H1 (cell line): Measurements from ENCODE around the gene TRAF3.
"Not testable (repeated sequence)": the region's sequence is repeated elsewhere in the genome, so short reads cannot be mapped to it uniquely, and the experiment has no call there.

ENCODE experiments used
- CHD1 ChIP-seq: IDR thresholded peaks from 2 replicates; pipeline ENCODE4 v1.6.1; 2012; ENCODE audit warnings: low read depth, low read length, improper control_type of control experiment
- CREB1 ChIP-seq: IDR thresholded peaks from 2 replicates; pipeline ENCODE4 v1.6.1; 2012; ENCODE audit warnings: inconsistent platforms
- EZH2 ChIP-seq: fragments of 200-600 bp; sonication (generic); IDR thresholded peaks from 2 replicates; pipeline ENCODE4 v1.7.1; 2012; ENCODE audit warnings: low read depth, mild to moderate bottlenecking, moderate library complexity, low read length, inconsistent platforms; ENCODE audit not compliant: severe bottlenecking
- FOSL1 ChIP-seq: IDR thresholded peaks from 2 replicates; pipeline ENCODE4 v1.6.1; 2011; ENCODE audit warnings: mild to moderate bottlenecking, low read depth, low read length, moderate library complexity; ENCODE audit not compliant: insufficient read depth
- JUN ChIP-seq: IDR thresholded peaks from 2 replicates; pipeline ENCODE4 v1.6.1; 2011; ENCODE audit warnings: low read depth, mild to moderate bottlenecking, improper control_type of control experiment, low read length
- POLR2A ChIP-seq, 2 experiments: IDR thresholded peaks; 1 replicate in 1 of 2; 2 replicates in 1 of 2; pipeline ENCODE4 v1.6.1; 2011; ENCODE audit warnings: low read depth in 2 of 2, low read length in 2 of 2, mild to moderate bottlenecking in 2 of 2; ENCODE audit errors: control extremely low read depth in 1 of 2
- POLR2AphosphoS5 ChIP-seq: IDR thresholded peaks from 2 replicates; pipeline ENCODE4 v1.6.1; 2011; ENCODE audit warnings: low read depth, low read length
- RXRA ChIP-seq: IDR thresholded peaks from 2 replicates; pipeline ENCODE4 v1.6.1; 2011; ENCODE audit warnings: low read depth, mild to moderate bottlenecking, low read length, moderate library complexity; ENCODE audit not compliant: insufficient read depth
- SP1 ChIP-seq: IDR thresholded peaks from 2 replicates; pipeline ENCODE4 v1.6.1; 2011; ENCODE audit warnings: low read depth, low read length
- TAF1 ChIP-seq: IDR thresholded peaks from 2 replicates; pipeline ENCODE4 v1.6.1; 2011; ENCODE audit warnings: mild to moderate bottlenecking, low read depth, low read length
- TEAD4 ChIP-seq: IDR thresholded peaks from 2 replicates; pipeline ENCODE4 v1.6.1; 2012; ENCODE audit warnings: low read depth, low read length, inconsistent platforms, mixed read lengths
- YY1 ChIP-seq: IDR thresholded peaks from 2 replicates; pipeline ENCODE4 v1.6.1; 2011; ENCODE audit warnings: low read depth, mild to moderate bottlenecking, low read length
- ZNF274 ChIP-seq: IDR thresholded peaks from 2 replicates; pipeline ENCODE4 v1.7.0; 2012; ENCODE audit warnings: low read length, borderline replicate concordance; ENCODE audit errors: extremely low read depth
- TF ChIP-seq, protein P1 (sequence below), 3 experiments: IDR thresholded peaks; 1 replicate in 2 of 3; 2 replicates in 1 of 3; pipeline versions ENCODE4 v1.5.1 to v1.6.1; 2011; ENCODE audit warnings: low read length in 3 of 3, mild to moderate bottlenecking in 3 of 3, inconsistent platforms in 2 of 3, low read depth in 1 of 3, moderate library complexity in 1 of 3; ENCODE audit not compliant: insufficient read depth in 1 of 3; ENCODE audit errors: control extremely low read depth in 1 of 3

DNA sequence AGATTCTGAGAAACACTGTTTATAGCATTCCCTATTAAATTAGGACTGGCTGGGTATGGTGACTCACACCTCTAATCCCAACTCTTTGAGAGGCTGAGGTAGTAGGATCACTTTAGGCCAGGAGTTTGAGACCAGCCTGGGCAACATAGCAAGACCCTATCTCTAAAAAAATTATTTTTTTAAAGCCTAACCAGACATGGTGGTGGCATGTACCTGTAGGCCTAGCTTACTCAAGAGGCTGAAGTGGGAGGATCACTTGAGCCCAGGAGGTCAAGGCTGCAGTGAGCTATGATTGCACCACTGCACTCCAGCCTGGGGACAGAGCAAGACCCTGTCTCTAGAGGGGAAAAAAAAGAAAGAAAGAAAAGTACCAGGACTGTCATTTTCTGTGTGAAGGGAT is 119.5 kb downstream of the TRAF3 start:
- not testable (repeated sequence) for TF ChIP-seq ZNF274; POLR2A (IDR thresholded peaks at IDR 0.05; ENCODE audit: control extremely low read depth in 1 of 2, low read depth in 2 of 2, low read length in 2 of 2); CHD1; TEAD4; CREB1; SP1; TAF1; RXRA; POLR2AphosphoS5; EZH2; YY1; FOSL1; JUN
- TF ChIP-seq, protein P1, sequence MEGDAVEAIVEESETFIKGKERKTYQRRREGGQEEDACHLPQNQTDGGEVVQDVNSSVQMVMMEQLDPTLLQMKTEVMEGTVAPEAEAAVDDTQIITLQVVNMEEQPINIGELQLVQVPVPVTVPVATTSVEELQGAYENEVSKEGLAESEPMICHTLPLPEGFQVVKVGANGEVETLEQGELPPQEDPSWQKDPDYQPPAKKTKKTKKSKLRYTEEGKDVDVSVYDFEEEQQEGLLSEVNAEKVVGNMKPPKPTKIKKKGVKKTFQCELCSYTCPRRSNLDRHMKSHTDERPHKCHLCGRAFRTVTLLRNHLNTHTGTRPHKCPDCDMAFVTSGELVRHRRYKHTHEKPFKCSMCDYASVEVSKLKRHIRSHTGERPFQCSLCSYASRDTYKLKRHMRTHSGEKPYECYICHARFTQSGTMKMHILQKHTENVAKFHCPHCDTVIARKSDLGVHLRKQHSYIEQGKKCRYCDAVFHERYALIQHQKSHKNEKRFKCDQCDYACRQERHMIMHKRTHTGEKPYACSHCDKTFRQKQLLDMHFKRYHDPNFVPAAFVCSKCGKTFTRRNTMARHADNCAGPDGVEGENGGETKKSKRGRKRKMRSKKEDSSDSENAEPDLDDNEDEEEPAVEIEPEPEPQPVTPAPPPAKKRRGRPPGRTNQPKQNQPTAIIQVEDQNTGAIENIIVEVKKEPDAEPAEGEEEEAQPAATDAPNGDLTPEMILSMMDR (IDR thresholded peaks at IDR 0.05; ENCODE audit: control extremely low read depth in 1 of 3, insufficient read depth in 1 of 3, low read depth in 1 of 3, low read length in 3 of 3), result not testable (repeated sequence)
